OCI-LY1 (cell line): ENCODE results near the gene NLRP6.

Source experiments
- CTCF ChIP-seq: fragments of 200-600 bp; sonication (generic), shearing (Covaris generic); IDR thresholded peaks from 2 replicates; pipeline ENCODE4 v1.5.1; 2017; ENCODE audit warnings: mild to moderate bottlenecking, antibody characterized with exemption, low read length, moderate library complexity, mixed read lengths
- EZH2 ChIP-seq: fragments of 200-600 bp; sonication (generic), shearing (Covaris generic); IDR thresholded peaks from 2 replicates; pipeline ENCODE4 v1.8.0; 2017; ENCODE audit warnings: borderline replicate concordance, mixed run types, mild to moderate bottlenecking, antibody characterized with exemption, low read length, moderate library complexity, mixed read lengths

DNA sequence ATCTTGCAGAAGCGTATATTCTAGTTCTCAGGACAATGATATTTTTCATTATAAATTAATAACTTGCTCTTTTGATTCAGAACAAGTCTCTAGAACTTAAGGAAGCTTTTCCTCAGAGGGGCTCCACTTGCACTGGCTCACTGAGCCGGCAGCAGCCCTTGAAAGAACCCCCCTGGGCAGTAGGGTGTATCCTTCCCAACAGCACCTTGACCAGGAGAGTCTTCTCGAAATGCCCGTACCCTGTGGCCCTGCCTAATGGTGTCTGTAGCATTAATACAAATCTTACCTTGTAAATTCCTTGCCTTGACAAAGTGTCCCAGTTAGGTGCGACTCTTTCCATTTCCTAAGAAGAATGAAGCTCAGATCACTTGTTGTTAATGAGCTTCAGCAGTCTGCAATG lies 27.9 kb upstream of the NLRP6 start:
- TF ChIP-seq CTCF: no peak
- TF ChIP-seq EZH2: no peak
